ENCODE results near the gene KAT2A.
"Not testable (repeated sequence)": the region's sequence is repeated elsewhere in the genome, so short reads cannot be mapped to it uniquely, and the experiment has no call there.

KAT2A gene

DNA sequence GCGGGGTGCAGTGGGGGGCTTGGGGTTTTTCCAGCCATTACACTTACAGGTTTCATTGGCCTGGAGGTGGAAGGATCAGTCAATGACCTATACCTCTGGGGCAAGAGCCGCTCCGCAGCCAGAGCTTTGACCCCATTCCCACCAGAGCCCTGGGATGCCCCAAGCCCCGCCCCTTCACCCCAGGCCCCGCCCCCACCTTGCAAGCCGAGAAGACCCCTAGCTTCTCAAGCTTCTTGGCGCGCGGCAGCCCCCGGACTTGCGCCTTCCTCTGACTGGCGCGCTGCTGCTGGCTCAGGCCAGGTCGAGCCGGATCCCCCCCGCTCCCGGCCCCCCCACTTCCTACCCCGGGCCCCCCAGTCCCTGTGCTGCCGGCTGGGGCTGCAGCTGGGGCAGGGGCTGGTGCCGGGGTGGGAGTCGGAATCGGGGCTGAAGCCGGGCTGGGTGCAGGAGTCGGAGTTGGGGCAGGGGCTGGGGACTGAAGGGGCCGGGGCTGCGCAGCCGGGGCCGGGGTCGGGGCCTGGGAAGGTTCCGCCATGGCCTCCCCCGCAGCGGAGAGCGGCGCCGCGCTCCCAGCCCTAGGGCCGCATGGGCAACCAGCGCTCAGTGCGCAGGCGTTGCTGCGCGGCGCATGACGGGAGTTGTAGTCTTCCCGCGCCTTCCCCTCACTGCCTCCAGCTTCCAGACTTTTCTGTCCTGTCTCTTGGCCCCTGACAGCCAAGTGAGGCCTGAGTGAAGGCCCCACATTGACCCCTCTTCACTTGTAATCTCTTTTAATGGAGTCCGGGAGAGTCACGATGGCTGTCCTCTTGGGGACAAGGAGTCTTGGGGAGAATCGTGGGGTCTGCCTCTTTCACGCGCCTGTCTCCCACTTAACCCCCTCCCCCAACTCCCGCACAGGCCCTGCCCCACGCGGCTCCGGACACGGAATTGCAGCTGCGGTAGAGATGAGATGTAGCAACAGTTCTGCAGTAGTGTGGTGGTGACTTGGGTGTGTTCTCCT lies at the start of gene KAT2A:
Gene KAT2A (minus strand): TSS at position 598 of the 1,000 bp plus-strand sequence. CDS start 63 bp downstream, at position 535.
- DNase-seq, result no peak

DNA sequence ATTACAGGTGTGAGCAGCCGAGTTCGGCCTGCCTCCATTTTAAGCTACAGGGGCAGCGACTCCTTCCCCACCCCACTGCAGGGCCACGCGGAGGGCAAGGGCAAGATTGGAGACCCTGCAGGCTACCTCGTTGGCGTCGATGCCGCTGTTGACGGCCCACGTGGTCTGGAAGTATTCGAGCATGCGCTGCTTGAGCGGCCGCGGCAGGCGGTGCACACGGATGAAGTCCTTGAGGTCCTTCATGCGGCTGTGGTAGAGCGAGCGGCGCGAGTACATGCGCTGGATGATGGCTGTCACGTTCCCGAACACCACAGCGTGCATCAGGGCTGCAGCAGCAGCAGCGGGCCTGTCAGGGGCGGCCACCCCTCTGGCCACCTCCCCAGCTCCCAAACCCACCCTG lies 48.2 kb upstream of the KAT2A start:
- no peak for DNase-seq

DNA sequence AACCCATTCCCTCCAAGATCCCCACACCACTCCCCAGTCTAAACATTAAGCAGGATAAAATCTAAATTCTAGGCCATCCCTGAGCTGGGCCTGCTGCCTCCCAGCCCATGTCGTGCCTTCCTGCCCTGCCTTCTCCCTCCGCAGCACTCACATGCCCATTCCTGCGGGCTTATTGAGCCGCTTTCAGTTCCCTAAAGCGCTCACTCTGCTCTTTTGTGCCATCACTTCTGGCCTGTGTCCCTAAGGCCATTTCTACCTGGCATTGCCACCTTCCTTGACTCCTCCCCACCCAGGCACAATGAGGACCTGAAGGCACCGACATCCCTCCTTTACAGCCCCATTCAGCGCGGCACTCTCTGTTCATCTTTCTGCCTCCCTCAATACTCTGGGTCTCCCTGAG lies 46.6 kb upstream of the KAT2A start:
- no peak for DNase-seq

DNA sequence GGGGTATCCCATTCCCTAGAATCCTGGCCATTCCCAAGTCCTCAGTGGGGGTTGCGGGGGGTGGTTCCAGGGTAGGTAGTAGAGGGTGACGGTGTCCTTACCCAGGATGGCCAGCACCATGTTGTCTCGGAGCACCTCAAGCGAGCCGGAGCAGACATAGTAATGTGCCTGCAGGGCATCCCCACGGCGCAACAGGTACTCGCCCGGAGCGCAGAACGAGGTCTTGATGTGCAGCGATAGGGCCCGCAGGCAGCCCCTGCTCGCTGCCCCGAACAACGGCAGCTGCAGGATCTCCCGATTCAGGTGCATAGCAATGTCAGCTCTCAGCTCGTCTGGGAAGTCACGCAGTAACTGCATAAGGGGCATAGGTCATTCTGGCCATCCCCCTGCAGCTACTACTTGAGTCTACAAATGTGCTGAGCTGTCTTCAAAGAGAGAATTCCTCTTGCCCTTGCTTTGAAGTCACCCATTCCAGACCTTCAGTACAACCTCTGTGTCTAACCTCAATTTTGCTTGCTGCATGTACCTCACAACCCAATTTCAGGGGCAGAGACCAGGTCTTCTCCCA lies 45.1 kb upstream of the KAT2A start:
- no peak for DNase-seq

DNA sequence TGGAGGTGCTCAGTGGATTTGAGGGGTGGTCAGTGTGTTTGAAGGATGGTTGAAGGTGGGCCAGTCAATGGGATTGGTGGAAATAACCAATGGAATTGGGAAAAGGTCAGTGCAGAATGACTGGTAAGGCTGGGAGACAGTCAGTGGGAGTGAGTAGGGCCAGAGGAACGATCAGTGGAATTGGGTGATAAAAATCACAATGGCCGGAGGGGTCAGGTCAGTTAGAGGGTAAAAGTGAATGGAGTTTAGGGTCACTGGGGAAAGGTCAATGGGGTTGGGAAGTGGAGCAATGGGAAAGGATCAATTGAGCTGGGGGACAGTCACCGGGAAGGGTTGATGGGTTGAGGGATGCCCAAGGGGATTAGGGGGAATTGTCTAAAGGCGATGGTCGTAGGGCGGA lies 44.6 kb upstream of the KAT2A start:
- DNase-seq, result no peak

DNA sequence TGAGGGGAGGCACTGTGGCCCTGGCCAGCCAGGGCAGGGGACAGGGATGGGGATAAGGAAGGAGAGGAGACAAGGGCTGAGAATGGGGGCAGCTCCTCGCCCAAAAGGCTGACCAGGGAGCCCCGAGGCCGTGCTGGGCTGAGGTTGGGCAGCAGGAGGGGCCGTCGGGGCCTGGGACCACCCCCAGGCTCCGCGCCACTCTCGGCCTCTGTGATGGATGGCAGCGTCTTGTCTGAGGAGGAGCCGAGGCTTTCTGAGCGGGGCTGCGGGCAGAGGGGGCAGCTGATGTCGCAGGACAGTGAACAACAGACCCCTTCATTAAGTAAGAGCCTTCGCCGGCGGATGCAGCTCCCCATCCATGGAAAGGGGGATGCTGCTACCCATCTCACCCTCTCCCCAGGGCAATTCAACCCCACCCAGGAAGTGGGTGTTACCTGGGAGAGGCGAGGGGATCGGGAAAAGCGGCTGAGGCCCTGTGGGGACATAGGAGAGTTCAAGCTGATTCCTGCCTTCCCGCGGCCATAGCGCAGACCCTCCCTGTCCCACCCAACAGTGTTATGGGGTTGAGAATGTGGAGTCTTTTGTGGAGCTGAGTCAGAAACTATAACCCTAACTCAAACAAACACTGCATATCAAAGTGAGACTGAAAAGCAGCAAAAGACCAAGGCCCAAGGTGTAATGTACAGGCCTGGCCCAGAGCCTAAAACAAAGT lies 42.7 kb upstream of the KAT2A start:
- DNase-seq, result no peak

DNA sequence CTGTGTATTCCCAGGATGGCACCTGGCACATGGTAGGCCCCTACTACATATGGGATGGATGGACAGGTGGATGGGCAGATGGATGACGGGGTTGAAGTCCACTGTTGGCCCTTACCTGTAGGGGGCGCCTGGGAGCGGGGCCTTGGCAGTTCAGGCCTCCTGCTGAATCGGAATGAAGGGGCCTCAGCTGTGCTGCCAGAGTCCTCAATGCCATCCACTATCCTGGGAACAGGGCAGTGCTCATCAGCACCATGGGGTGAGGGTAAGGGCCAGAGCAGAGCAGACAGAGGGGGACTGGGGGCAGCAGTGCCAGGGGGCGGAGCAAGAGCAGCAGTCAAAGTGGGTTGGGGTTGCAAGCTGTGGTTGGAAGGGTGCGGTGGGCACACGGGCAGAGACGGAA lies 41.9 kb upstream of the KAT2A start:
- DNase-seq, result no peak

DNA sequence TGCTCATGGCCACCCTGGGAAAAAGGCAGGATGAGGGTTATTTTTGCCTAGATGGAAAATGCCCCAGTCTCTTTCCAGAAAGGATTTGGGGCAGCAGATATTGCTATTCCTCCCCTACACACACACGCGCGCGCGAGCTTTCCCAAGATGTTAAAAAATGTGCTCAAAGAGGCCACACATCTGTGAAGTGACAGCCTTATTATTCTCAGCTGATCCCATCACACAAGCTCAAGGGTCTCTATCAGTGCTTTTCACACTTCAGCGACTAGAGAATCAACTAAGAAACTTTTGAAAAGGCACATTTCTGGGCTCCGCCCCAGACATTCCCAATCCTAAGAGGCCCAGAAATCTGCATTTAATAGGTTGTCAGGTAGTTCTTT lies 39.4 kb upstream of the KAT2A start:
- DNase-seq, result no peak

DNA sequence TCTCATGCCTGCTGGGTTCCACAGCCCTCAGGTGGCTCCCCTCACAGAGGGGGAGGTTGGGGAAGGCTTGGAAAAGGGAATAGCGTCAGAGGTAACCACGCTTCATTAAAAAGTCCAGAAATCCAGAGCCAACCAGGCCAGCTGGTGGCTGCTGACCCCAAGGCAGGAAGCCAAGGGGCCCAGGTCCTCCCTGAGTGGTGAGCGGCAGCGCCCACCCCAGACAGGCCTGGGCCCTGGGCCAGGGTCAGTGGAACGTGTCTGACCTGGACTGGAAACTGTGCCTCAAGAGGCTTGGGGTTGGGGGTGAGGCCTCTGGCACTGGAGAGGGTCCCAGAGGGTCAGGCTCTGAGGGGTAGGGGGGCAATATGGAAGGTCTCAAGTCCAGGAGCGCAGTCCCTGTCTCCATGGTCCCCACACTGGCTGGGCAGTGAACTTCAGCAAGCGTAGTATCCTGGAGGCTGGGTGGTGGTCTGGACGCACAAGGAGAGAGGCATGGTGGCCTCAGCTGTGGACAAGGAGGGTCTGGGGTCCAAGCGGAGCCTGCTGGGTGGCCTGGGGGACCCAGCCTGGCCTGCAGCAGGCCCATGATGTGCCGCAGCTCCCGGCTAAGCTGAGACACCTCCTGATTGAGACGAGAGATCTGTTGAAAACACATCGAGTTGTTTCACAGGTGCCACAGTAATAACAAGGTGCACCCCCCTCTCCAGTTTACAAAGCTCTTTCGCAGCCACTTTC lies 38.8 kb upstream of the KAT2A start:
- no peak for DNase-seq

DNA sequence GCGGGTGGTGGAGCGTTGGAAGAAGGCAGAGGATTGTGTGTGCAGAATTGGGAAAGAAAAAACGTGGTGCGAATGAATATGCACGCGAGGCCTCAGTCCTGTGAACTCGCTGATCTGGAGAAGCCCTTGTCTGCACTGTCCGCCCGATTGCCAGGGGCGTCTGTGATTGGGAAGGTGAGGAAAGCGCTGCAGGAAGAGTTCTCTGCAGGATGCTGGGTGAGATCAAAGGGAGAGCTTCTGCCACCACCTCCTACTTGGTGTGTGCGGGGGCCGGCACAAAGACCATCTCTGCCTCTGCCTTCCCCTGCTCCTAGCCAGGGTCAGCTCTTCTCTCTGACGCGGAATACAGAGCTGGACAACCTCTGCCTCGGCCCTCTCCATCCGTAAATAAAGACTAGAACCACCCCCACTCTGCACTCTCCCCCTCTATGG lies 34.5 kb upstream of the KAT2A start:
- DNase-seq, result no peak

DNA sequence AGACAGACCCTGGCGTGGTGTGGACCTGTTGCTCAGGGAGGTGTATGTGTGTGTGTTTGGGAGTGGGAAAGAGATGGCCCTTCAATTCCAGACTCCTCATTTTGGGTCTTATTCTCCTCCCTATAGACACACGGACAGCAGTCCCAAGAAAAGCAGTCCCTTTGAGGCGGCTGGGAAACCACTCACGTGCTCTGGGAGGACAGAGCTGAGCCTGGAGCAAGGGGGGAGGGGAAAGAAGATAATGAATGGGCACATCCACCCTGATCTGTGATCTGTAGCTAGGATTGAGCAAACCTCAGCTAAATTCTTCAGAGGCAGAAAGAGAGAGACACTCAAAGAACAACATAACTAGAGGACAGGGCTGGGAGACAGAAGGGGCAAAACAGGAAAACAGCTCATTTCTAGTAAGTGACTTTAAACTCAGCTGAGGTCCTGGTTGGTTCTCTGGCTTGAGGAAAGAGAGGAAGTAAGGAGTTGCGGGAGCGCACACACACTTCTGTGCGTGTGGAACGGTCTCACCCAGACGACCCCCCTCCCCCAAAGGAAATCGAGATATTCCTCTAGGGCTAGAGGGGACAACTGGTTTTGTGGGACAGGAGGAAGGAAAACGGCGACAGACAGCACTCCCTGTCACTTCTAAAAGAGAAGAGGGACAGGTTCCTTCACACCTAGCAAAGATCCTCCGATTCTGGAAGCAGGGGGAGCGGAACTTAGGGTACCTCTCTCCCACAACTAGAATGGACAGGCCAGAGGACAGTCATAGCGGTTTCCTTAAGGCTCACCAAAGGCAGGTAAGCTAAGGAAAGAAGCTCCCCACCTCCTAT lies 33.0 kb upstream of the KAT2A start:
- DNase-seq, result no peak

DNA sequence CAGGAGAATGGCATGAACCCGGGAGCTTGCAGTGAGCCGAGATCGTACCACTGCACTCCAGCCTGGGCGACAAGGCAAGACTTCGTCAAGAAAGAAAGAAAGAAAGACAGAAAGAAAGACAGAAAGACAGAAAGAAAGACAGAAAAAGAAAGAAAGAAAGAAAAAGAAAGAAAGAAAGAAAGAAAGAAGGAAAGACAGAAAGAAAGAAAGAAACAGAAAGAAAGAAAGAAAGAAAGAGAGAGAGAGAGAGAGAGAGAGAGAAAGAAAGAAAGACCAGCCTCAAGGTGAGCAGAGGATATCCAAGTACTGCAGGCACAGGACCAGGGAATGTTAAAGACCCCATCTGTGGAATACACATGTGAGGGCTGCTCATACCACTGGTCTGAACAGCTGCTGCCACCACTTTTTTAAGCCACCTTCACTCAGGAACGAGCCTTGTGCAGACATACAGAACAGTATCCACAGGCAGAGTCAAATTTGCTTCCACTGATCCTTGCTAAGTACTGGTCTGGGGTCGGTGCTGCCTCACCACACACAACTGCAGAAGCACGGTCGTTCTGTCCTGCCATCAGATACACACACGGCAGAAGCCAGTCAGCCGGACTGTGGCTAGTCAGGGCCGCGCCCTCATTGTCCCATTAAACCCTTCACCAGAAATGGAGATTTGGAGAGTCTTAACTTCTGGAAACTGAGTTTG lies 25.9 kb upstream of the KAT2A start:
- no peak for DNase-seq

DNA sequence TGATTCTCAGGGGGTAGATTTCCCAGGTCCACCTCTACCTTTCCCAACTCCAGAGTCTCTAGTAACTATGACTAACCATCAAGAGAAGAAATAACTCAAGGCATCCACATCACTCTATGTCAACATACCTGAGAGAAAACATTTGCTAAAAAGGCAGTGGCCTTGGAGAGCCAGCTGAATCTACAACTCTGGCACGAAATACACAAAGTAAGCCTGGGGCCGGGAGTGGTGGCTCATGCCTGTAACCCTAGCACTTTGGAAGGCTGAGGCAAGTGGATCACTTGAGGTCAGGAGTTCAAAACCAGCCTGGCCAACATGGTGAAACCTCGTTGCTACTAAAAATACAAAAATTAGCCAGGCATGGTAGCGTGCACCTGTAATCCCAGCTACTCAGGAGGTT lies 22.0 kb upstream of the KAT2A start:
- not testable (repeated sequence) for DNase-seq

DNA sequence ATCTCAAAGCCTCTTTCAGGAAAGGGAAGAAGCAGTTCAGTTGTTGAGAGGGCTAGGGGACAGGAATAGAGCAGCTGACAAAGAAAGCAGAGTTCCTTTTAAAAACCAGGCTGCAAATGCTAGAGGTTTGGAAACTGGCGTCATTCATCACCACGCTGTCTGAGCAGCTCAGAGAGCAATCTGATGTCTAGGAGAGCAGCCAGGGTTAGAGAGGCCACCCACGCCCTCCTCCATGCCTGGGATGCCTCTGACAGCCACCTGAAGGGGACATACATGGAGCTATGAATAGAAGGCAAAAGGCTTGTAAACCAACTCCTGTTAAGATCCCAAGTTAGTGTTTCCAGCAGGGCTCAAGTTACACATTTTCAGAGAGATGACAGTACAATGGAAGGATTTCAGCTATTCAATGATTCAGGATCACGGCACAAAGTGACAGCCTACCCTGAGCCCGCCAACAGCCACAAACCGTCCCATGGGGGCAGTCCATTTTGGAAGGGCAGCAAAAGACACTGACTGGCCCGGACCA lies 21.3 kb upstream of the KAT2A start:
- DNase-seq, result no peak

DNA sequence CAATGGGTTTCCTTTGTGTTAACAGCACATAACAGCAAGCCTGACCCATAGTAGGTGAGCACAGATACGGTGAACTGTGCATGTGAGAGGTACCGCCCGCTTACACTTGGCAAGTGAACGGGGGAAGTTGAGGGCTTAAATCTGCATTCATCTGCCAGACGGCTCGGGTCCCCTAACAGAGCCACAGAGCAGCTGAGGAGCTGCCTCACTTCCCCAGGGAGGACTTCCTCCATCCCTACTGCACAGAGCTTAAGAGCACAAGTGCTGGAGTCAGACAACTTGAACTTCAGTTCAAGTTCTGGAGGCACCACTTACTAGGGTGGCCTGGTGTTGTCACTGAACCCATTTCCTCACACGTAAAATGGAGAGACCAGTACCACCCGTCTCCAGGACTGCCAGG lies 20.2 kb upstream of the KAT2A start:
- DNase-seq, result no peak

DNA sequence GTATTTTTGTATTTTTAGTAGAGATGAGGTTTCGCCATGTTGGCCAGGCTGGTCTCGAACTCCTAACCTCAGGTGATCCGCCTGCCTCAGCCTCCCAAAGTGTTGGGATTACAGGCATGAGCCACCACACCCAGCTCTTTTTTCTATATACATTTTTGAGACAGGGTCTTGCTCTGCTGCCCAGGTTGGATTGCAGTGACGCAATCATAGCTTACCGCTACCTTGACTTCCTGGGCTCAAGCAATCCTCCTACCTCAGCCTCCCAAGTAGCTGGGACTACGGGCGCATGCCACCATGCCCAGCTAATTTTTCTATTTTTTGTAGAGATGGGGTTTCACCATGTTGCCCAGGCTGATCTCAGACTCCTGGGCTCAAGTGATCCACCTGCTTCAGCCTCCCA lies 19.5 kb upstream of the KAT2A start:
- DNase-seq, result not testable (repeated sequence)

DNA sequence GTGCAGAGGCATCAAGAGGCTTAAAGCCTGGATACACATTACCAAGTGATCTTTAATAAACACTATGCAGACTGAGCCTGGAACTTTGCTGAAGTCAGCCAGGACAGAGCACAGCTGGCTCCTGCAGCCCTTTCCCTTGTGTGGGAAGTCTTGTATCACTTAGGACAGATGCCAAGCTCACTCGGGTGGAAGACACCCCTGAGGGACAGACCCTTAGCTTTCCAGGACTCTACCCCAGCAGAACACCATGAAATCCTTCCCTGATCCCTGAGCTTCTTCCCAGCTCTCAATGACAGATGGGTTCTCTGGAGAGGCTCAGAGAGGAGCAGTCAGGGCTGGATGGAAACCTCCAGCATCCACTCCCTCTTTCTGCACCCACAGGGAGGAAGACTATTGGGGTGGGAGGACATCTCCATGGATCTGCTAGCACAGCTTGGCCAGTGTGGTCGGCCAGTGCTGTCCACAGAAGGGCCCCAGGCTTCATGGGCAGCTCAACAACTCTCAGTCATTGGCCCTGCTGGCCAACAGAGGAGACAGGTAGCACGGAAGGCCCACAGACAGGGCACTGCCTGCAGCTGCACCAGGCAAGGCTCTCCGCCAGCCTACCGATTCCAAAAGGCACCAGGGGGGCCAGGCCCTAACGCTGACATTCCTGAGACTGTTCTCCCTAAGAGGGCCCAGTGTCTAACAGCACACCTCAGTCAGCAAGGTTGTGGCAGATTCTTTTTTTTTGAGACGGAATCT lies 17.8 kb upstream of the KAT2A start:
- DNase-seq, result peak; percentile 25

DNA sequence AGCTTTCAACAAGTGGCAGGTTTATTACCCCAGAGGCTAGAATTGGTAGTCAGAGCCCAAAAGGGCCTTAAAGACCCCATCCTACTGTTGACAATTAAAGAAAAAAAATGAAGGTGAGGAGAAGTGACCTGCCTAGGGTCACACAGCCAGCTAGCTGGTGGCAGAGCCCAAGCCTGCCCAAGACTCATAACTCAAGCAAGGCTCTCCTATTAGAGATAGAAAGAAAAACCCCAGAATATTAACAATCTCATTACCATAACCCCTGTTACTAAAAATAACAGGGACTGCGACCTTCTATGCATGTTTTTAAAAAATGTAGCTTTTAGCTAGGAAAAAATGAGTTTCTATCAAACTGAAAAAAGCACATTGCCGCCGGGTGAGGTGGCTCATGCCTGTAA lies 15.5 kb upstream of the KAT2A start:
- no peak for DNase-seq

DNA sequence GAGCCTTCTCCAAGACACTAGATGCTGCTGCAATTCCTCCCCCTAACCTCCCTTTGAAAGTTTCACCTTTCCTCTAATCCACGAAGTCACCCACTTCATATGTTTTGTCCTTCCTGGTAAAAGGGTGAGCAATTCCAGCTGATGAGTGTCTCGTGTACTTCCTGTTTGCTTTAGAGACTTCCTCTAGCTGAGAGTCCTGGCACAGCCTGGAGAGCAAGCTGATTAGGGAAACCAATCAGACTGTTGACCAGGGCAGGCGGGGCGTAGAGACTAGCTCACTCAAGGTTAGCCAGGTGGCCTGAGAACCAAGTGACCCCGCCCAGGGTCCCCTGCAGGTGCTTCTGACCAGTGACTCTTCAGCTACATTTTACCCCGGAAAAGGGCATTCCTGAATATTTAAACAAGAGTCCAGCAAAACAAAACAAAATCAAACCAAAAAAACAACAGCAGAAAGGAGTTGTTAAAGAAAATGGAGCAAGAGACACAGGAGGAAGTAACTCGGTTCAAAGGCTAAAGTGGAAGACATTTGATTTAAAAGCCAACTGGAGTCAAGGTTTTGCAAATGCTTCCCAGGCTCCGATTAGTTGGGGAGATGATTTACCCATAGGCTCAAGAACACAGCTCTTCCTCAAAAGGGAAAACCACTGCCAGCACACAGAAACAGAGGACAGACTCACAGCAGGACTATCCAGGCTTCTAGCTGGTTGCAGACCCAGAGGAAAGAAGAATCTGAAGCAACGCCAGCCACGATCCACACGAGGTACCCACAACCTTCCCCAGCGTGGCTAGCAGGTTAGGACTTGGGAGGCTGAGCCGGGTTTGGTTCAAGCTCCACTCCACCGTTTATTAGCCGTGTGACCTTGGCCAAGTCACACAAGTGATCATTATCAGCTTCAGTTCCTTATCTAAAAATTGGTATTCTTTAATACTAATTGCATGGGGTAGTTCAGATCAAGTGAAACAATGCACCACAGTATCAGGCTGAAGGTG lies 14.8 kb upstream of the KAT2A start:
- no peak for DNase-seq

Data from NCI-H524 treated with DMSO at 0.1 percent for 48 hours (cell line).